Measurements from ENCODE around the gene KPNA2. TPM values are rescaled to one million over a fixed set of nuclear protein-coding genes. Genes with fewer than 3 reads are reported as not detected.

Gene KPNA2
- polyA plus RNA-seq, 1 donor from 2014 or later = 81.2 TPM

- H3K27me3 ChIP-seq (ENCODE audit: insufficient read depth, low read depth, low read length) = no peaks in the 10 kb centered on the region
- no peaks in the 10 kb centered on the region for H4K20me1 ChIP-seq (ENCODE audit: insufficient read depth)
- no peak overlapping the region for H3K4me3 ChIP-seq (ENCODE audit: low read length)
- H3K79me2 ChIP-seq (replicated peaks; ENCODE audit: insufficient read depth, low read length) = peaks cover 25% of the 10 kb centered on the region
- TF ChIP-seq POLR2AphosphoS5 (IDR thresholded peaks at IDR 0.05) (no peak), EP300 (conservative IDR thresholded peaks at IDR 0.05; ENCODE audit: poor library complexity, severe bottlenecking) (no peak), EZH2 (IDR thresholded peaks at IDR 0.05; ENCODE audit: borderline replicate concordance, insufficient read depth, low read length, poor library complexity, severe bottlenecking) (no peak), TAF1 (IDR thresholded peaks at IDR 0.05; ENCODE audit: low read depth) (no peak), REST (IDR thresholded peaks at IDR 0.05; ENCODE audit: borderline replicate concordance) (no peak), MXI1 (conservative IDR thresholded peaks at IDR 0.05; ENCODE audit: poor library complexity, severe bottlenecking) (no peak), RAD21 (conservative IDR thresholded peaks at IDR 0.05) (no peak)
- TF ChIP-seq, protein P1, sequence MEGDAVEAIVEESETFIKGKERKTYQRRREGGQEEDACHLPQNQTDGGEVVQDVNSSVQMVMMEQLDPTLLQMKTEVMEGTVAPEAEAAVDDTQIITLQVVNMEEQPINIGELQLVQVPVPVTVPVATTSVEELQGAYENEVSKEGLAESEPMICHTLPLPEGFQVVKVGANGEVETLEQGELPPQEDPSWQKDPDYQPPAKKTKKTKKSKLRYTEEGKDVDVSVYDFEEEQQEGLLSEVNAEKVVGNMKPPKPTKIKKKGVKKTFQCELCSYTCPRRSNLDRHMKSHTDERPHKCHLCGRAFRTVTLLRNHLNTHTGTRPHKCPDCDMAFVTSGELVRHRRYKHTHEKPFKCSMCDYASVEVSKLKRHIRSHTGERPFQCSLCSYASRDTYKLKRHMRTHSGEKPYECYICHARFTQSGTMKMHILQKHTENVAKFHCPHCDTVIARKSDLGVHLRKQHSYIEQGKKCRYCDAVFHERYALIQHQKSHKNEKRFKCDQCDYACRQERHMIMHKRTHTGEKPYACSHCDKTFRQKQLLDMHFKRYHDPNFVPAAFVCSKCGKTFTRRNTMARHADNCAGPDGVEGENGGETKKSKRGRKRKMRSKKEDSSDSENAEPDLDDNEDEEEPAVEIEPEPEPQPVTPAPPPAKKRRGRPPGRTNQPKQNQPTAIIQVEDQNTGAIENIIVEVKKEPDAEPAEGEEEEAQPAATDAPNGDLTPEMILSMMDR (IDR thresholded peaks at IDR 0.05; ENCODE audit: poor library complexity, severe bottlenecking) = no peak
- no peaks in the 10 kb centered on the region for H3K36me3 ChIP-seq (ENCODE audit: insufficient read depth, low read length)
- H3K4me2 ChIP-seq (ENCODE audit: low read length) = no peak overlapping the region
- no peaks in the 10 kb centered on the region for H3F3A ChIP-seq (ENCODE audit: insufficient read depth, low read length, poor library complexity, severe bottlenecking)
- no peak overlapping the region for H3K9ac ChIP-seq (ENCODE audit: low read length)
- no peaks in the 10 kb centered on the region for H3K9me3 ChIP-seq (ENCODE audit: low read length)
- H2AFZ ChIP-seq (ENCODE audit: low read depth, low read length) = no peak overlapping the region
- no peaks in the 10 kb centered on the region for H3K9me2 ChIP-seq (ENCODE audit: insufficient read depth, low read length)
- no peak overlapping the region for H3K27ac ChIP-seq (ENCODE audit: low read length)
Measured at GRCh38 chr17:68033636-68034451, 1.7 kb upstream of the KPNA2 start.

DNA sequence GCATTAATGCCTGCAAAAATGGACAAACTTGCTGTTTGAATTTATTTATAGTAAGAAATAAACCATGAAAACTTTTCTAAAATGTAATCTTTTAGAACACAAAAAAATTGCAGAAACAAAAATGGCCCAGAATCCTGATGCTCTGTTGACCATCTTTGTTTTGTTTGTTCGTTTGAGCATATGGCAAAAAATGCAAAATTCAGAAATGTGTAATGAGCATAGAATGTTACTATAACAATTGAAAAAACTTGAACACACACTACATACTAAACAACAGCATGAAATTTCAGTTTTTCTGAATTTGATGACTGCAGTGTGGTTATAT lies 1.1 kb upstream of the KPNA2 start:
- no peaks in the 10 kb centered on the region for H3K9me2 ChIP-seq (ENCODE audit: insufficient read depth, low read length)
- no peaks in the 10 kb centered on the region for H4K20me1 ChIP-seq (ENCODE audit: insufficient read depth)
- H3K27me3 ChIP-seq (ENCODE audit: insufficient read depth, low read depth, low read length) = no peaks in the 10 kb centered on the region
- TF ChIP-seq EZH2 (IDR thresholded peaks at IDR 0.05; ENCODE audit: borderline replicate concordance, insufficient read depth, low read length, poor library complexity, severe bottlenecking) (no peak), TAF1 (IDR thresholded peaks at IDR 0.05; ENCODE audit: low read depth) (no peak), POLR2AphosphoS5 (IDR thresholded peaks at IDR 0.05) (no peak), SMC3 (conservative IDR thresholded peaks at IDR 0.05; ENCODE audit: poor library complexity) (no peak), REST (IDR thresholded peaks at IDR 0.05; ENCODE audit: borderline replicate concordance) (no peak), MXI1 (conservative IDR thresholded peaks at IDR 0.05; ENCODE audit: poor library complexity, severe bottlenecking) (no peak), EP300 (conservative IDR thresholded peaks at IDR 0.05; ENCODE audit: poor library complexity, severe bottlenecking) (no peak), RAD21 (conservative IDR thresholded peaks at IDR 0.05) (no peak)
- TF ChIP-seq, protein P1 (IDR thresholded peaks at IDR 0.05; ENCODE audit: poor library complexity, severe bottlenecking) = no peak
- H3K9me3 ChIP-seq (ENCODE audit: low read length) = no peaks in the 10 kb centered on the region
- peaks cover 25% of the 10 kb centered on the region for H3K79me2 ChIP-seq (replicated peaks; ENCODE audit: insufficient read depth, low read length)
- no peak overlapping the region for H3K9ac ChIP-seq (ENCODE audit: low read length)
- H3F3A ChIP-seq (ENCODE audit: insufficient read depth, low read length, poor library complexity, severe bottlenecking) = no peaks in the 10 kb centered on the region
- peak overlapping the region; percentile 92 for H3K4me3 ChIP-seq (ENCODE audit: low read length)
- H3K4me2 ChIP-seq (ENCODE audit: low read length) = peak overlapping the region; percentile 62
- no peak overlapping the region for H3K27ac ChIP-seq (ENCODE audit: low read length)
- no peak overlapping the region for H2AFZ ChIP-seq (ENCODE audit: low read depth, low read length)
- no peaks in the 10 kb centered on the region for H3K36me3 ChIP-seq (ENCODE audit: insufficient read depth, low read length)
